Stomach smooth muscle (tissue), 2 donors: ENCODE measurements around the gene TTC8.
"Not testable (repeated sequence)": the region's sequence is repeated elsewhere in the genome, so short reads cannot be mapped to it uniquely, and the experiment has no call there.

Experiments used
- H3K27ac ChIP-seq: one replicate; pipeline ENCODE4 v1.7.0; 2013; ENCODE audit warnings: mild to moderate bottlenecking, low read length, inconsistent platforms
- H3K27me3 ChIP-seq, 2 donors: one replicate each; pipeline ENCODE4 v1.7.0; 2013; ENCODE audit warnings: low read length in 2 of 2; ENCODE audit not compliant: insufficient read depth in 2 of 2, control insufficient read depth in 1 of 2
- H3K36me3 ChIP-seq, 2 donors: one replicate each; pipeline ENCODE4 v1.7.0; 2013; ENCODE audit warnings: low read length in 2 of 2; ENCODE audit not compliant: control insufficient read depth in 2 of 2, insufficient read depth in 2 of 2
- H3K4me1 ChIP-seq: one replicate; pipeline ENCODE4 v1.7.0; 2013; ENCODE audit warnings: low read length; ENCODE audit not compliant: control insufficient read depth, insufficient read depth
- H3K4me3 ChIP-seq, 2 donors: one replicate each; pipeline ENCODE4 v1.7.0; 2013; ENCODE audit warnings: low read length in 2 of 2
- H3K9ac ChIP-seq, 2 donors: one replicate each; pipeline ENCODE4 v1.7.0; 2013; ENCODE audit warnings: low read length in 2 of 2, mild to moderate bottlenecking in 1 of 2
- H3K9me3 ChIP-seq, 2 donors: one replicate each; pipeline ENCODE4 v1.7.0; 2013; ENCODE audit warnings: low read length in 2 of 2; ENCODE audit not compliant: control insufficient read depth in 2 of 2
- donor health status: healthy.
- donor health status: Pancreatic carcinoma.

The TTC8 gene

GRCh38 chr14:88824314-88825077, at the start of gene TTC8:
TTC8 (plus strand) TSS chr14:88824651; CDS start chr14:88824708, 57 bp downstream.
- H3K27me3 ChIP-seq = no peaks in the 10 kb centered on the region
- peak within 1 kb of the TSS; percentile 90 to 98 for H3K4me3 ChIP-seq
- H3K9ac ChIP-seq = peak within 1 kb of the TSS; percentile 74 to 91
- no peaks in the 10 kb centered on the region for H3K9me3 ChIP-seq
- no peaks in the 10 kb centered on the region for H3K4me1 ChIP-seq
- H3K27ac ChIP-seq = peak within 1 kb of the TSS; percentile 80
- no peaks in the 10 kb centered on the region for H3K36me3 ChIP-seq

GRCh38 chr14:88775532-88775931, 48.9 kb upstream of the TTC8 start:
- Histone ChIP-seq H3K27ac (no peak overlapping the region), H3K9ac (no peak overlapping the region), H3K4me3 (no peak overlapping the region), H3K27me3 (no peaks in the 10 kb centered on the region), H3K9me3 (no peaks in the 10 kb centered on the region), H3K4me1 (no peaks in the 10 kb centered on the region), H3K36me3 (no peaks in the 10 kb centered on the region)

GRCh38 chr14:88785911-88786310, 38.5 kb upstream of the TTC8 start:
- Histone ChIP-seq H3K27ac (no peak overlapping the region), H3K9ac (no peak overlapping the region), H3K9me3 (no peaks in the 10 kb centered on the region), H3K4me1 (no peaks in the 10 kb centered on the region), H3K36me3 (no peaks in the 10 kb centered on the region), H3K27me3 (no peaks in the 10 kb centered on the region), H3K4me3 (no peak overlapping the region)

- peaks cover under 1% of the 10 kb centered on the region for H3K4me1 ChIP-seq
- H3K9me3 ChIP-seq = no peaks in the 10 kb centered on the region
- no peak overlapping the region for H3K4me3 ChIP-seq
- no peaks in the 10 kb centered on the region for H3K36me3 ChIP-seq
- H3K9ac ChIP-seq = no peak overlapping the region
- no peak overlapping the region for H3K27ac ChIP-seq
- no peaks in the 10 kb centered on the region for H3K27me3 ChIP-seq
These were observed 37.7 kb upstream of the TTC8 start for GRCh38 chr14:88786715-88787114.

GRCh38 chr14:88789573-88789972, 34.9 kb upstream of the TTC8 start:
- H3K36me3 ChIP-seq, H3K4me1 ChIP-seq, H3K4me3 ChIP-seq, H3K27ac ChIP-seq, H3K9me3 ChIP-seq, H3K27me3 ChIP-seq, H3K9ac ChIP-seq: not testable (repeated sequence)

GRCh38 chr14:88790501-88791251, 33.8 kb upstream of the TTC8 start:
- no peak overlapping the region for H3K4me3 ChIP-seq
- H3K27ac ChIP-seq = no peak overlapping the region
- peaks cover 7% of the 10 kb centered on the region for H3K4me1 ChIP-seq
- H3K36me3 ChIP-seq = no peaks in the 10 kb centered on the region
- no peak overlapping the region for H3K9ac ChIP-seq
- H3K27me3 ChIP-seq = no peaks in the 10 kb centered on the region
- H3K9me3 ChIP-seq = no peaks in the 10 kb centered on the region

GRCh38 chr14:88791252-88791621, 33.2 kb upstream of the TTC8 start:
- Histone ChIP-seq H3K27ac (no peak overlapping the region), H3K4me1 (peaks cover 7% of the 10 kb centered on the region), H3K4me3 (no peak overlapping the region), H3K27me3 (no peaks in the 10 kb centered on the region), H3K9ac (no peak overlapping the region), H3K36me3 (no peaks in the 10 kb centered on the region), H3K9me3 (no peaks in the 10 kb centered on the region)

- no peaks in the 10 kb centered on the region for H3K36me3 ChIP-seq
- H3K27ac ChIP-seq = no peak overlapping the region
These were observed 32.6 kb upstream of the TTC8 start for GRCh38 chr14:88791629-88792472.

GRCh38 chr14:88792473-88793258, 31.8 kb upstream of the TTC8 start, which contains the start of gene EML5:
EML5 (minus strand) TSS chr14:88792953; CDS start chr14:88792503, 450 bp downstream.
- Histone ChIP-seq H3K4me3 (peak within 1 kb of the TSS; percentile 82 to 85), H3K9ac (peak within 1 kb of the TSS; percentile 78 to 84), H3K36me3 (no peaks in the 10 kb centered on the region), H3K27me3 (no peaks in the 10 kb centered on the region), H3K4me1 (peaks cover 7% of the 10 kb centered on the region), H3K27ac (peak within 1 kb of the TSS; percentile 32), H3K9me3 (no peaks in the 10 kb centered on the region)

More at GRCh38 chr14:88791629-88792472, 32.6 kb upstream of the TTC8 start:
- Histone ChIP-seq H3K27me3 (no peaks in the 10 kb centered on the region), H3K4me3 (peak overlapping the region; percentile 77 to 85), H3K9ac (peak overlapping the region; percentile 63 to 78), H3K9me3 (no peaks in the 10 kb centered on the region), H3K4me1 (peaks cover 7% of the 10 kb centered on the region)

GRCh38 chr14:88793259-88793625, 31.2 kb upstream of the TTC8 start:
- Histone ChIP-seq H3K27ac (peak overlapping the region; percentile 32), H3K4me3 (peak overlapping the region; percentile 82 to 85), H3K4me1 (peaks cover 7% of the 10 kb centered on the region), H3K9ac (peak overlapping the region; percentile 78 to 84), H3K27me3 (no peaks in the 10 kb centered on the region), H3K36me3 (no peaks in the 10 kb centered on the region), H3K9me3 (no peaks in the 10 kb centered on the region)
